Pancreas (tissue), 10 donors: Measurements from ENCODE around the gene CGN. TPM values are rescaled to one million over a fixed set of nuclear protein-coding genes. Genes with fewer than 3 reads are reported as not detected.
A peak's percentile ranks its signal among the peaks of the same experiment; 100 is the strongest.

ENCODE experiments used
- ATAC-seq, 4 donors: fragments of 200-7000 bp; cut with Tn5 transposase; one replicate each; pipeline versions ENCODE4 v1.8.0 to v1.9.1; 2020; ENCODE audit warnings: mild to moderate bottlenecking in 4 of 4, moderate library complexity in 4 of 4
- DNase-seq, 6 donors: peaks; one replicate each; pipeline ENCODE4 v3.0.0-alpha.2; 2020
- FAIRE-seq: peaks from 2 replicates; lab custom pipeline; 2012; peaks lifted over from hg19 to GRCh38; lab: Jason Lieb, UNC
- H3K27ac ChIP-seq, 4 donors: fragments of 200-600 bp; sonication (generic); 1 replicate in 3 of 4; 2 replicates in 1 of 4; pipeline versions ENCODE4 v1.5.0 to v1.8.0; 2020
- H3K27me3 ChIP-seq, 4 donors: fragments of 200-600 bp; one replicate each; pipeline ENCODE4 v1.8.0; 2021
- H3K36me3 ChIP-seq, 3 donors: fragments of 200-600 bp; sonication (generic) in 1 of 3; one replicate each; pipeline versions ENCODE4 v1.5.0 to v1.8.0; 2020 to 2021
- H3K4me1 ChIP-seq, 3 donors: fragments of 200-600 bp; one replicate each; pipeline ENCODE4 v1.8.0; 2021
- H3K4me3 ChIP-seq, 4 donors: fragments of 200-600 bp; sonication (generic) in 2 of 4; one replicate each; pipeline versions ENCODE4 v1.5.0 to v1.8.0; 2020 to 2021
- H3K9me3 ChIP-seq, 4 donors: fragments of 200-600 bp; one replicate each; pipeline ENCODE4 v1.8.0; 2021
- CTCF ChIP-seq, 4 donors: fragments of 200-600 bp; sonication (generic) in 3 of 4; IDR thresholded peaks; one replicate each; pipeline versions ENCODE4 v1.5.0 to v1.8.0; 2021; ENCODE audit warnings: antibody characterized with exemption in 4 of 4
- WGBS, 2 donors: extraction: QIAGEN DNeasy Blood & Tissue Kit; methylation state at CpG; one replicate each; pipeline ENCODE4 v1.1.7; 2013; 5-methylcytosine and 5-hydroxymethylcytosine counted together
- intact Hi-C, 3 donors: fragments of 100-400 bp; cut with DNase I; formaldehyde crosslinking; loops; one replicate each; pipeline versions ENCODE4 v1.11.1 to v1.14.2; 2022
- polyA plus RNA-seq, 2 donors: library from polyadenylated mRNA; stranded (reverse); fragments of 200-250 nt; gene quantifications; one replicate each; pipeline ENCODE4 v1.2.3, GENCODE V29; 2013
- total RNA-seq, 6 donors: library from RNA; stranded (reverse); fragmentation: NEBNext Ultra II Directional in 4 of 6; extraction: Animal tissue kit (Norgen Biotek cat#: 25700) in 4 of 6; gene quantifications; one replicate each; pipeline versions ENCODE4 v1.2.1 to v1.2.4, GENCODE V29; 2021 to 2023
- donor health status: healthy with polysubstance abuse.
- donor health status: DM: no; HTN: no; CAD: no; lungs with moderate emphysema.
- donor health status: DM: no; HTN: no; CAD: no.
- donor health status: control.
- donor health status: control.
- donor health status: Bipolar disorder and iron deficiency.
- donor health status: DM: yes; HTN: yes; CAD: no.
- donor health status: DM: no; HTN: no; CAD: no.
- donor health status: DM: no; HTN: no; CAD: no.
- donor health status: DM: yes; HTN: yes; CAD: no.

CGN gene
- total and polyA plus RNA-seq, 8 donors = 26.9 to 63.2 (median 40.3) TPM

- no peak for FAIRE-seq
Measured at GRCh38 chr1:151540021-151540981, 29.1 kb downstream of the CGN start, which contains the start of gene TUFT1. Gene TUFT1 (plus strand): TSS chr1:151540309. CDS start chr1:151540367, 58 bp downstream.

DNA sequence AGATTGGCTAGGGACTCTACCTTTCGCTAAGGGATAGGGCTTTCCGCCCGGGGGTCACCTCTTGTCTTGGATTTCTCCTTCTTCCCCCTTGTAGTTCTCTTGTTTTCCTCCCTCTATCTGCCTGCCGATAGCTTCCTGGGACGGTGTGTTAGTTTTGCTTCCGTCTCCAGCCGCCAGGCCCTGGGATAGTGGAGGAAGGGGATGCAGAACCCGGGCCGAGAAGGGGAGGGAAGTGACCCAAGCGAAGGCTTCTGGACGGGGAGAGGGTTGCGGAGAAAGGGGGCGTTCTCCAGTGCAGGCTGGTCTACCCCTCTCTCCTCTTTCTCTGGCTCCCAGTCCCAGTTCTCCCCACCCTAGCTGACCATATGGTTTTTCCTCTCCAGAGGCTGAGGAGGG is 29.8 kb downstream of the CGN start:
- peak; percentile 15 to 46 (median 29) for ATAC-seq
- H3K4me3 ChIP-seq = peak overlapping the region; percentile 37 to 80 (median 54)
- peaks cover 0 to 25% (median 3%) of the 10 kb centered on the region in 3 donors for H3K36me3 ChIP-seq
- intact Hi-C loops = no loop called here
- no peaks in the 10 kb centered on the region for H3K9me3 ChIP-seq
- FAIRE-seq = no peak
- no peak for TF ChIP-seq CTCF (IDR thresholded peaks at IDR 0.05)
- peak overlapping the region; percentile 72 to 95 (median 84) for H3K27ac ChIP-seq
- peaks cover 6 to 17% (median 12%) of the 10 kb centered on the region in 3 donors for H3K4me1 ChIP-seq
- peak in 5 of 6 donors; percentile 28 to 66 (median 39) for DNase-seq
- H3K27me3 ChIP-seq = no peaks in the 10 kb centered on the region
- WGBS, 2 donors = 3 to 7% methylated on average over 10 to 13 of the region's 13 CpGs

More at GRCh38 chr1:151540021-151540981, 29.1 kb downstream of the CGN start, which contains the start of gene TUFT1:
- Histone ChIP-seq H3K36me3 (peaks cover 0 to 32% (median 9%) of the 10 kb centered on the region in 3 donors), H3K4me3 (peak within 1 kb of the TSS; percentile 37 to 80 (median 54)), H3K27me3 (no peaks in the 10 kb centered on the region), H3K9me3 (no peaks in the 10 kb centered on the region), H3K27ac (peak within 1 kb of the TSS; percentile 72 to 95 (median 84)), H3K4me1 (peaks cover 6 to 17% (median 12%) of the 10 kb centered on the region in 3 donors)
- 1% methylated on average over 69 to 70 of the region's 70 CpGs for WGBS, 2 donors
- DNase-seq (peak; percentile 93 to 98 (median 96)), ATAC-seq (peak; percentile 87 to 94 (median 90))
- intact Hi-C loops = no loop called here
- no peak for TF ChIP-seq CTCF (IDR thresholded peaks at IDR 0.05)

DNA sequence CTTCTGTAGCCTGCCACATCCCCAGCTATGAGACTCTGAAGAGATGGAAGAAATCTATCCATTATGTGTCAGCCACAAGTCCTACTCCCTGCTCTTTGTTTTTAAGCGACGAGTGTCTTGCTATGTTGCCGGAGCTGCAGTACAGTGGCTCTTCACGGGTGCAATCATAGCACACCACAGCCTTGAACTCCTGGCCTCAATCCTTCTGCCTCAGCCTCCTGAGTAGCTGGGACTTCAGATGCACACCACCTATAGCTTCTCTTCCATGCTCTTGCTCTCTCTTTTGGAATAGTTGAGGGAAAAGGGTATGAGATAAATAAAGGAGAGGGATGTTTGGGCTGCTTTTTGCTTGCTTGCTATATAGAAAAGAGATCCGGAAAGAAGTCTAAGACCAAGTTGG is 30.6 kb downstream of the CGN start:
- WGBS, 2 donors = 21 to 25% methylated on average over 5 of the region's 5 CpGs
- H3K27ac ChIP-seq = peak overlapping the region in 2 of 4 donors; percentile 92 to 95
- no peaks in the 10 kb centered on the region for H3K27me3 ChIP-seq
- peaks cover 6 to 18% (median 12%) of the 10 kb centered on the region in 3 donors for H3K4me1 ChIP-seq
- no peak for DNase-seq
- H3K4me3 ChIP-seq = peak overlapping the region; percentile 37 to 80 (median 54)
- H3K9me3 ChIP-seq = no peaks in the 10 kb centered on the region
- ATAC-seq = no peak
- no peak for TF ChIP-seq CTCF (IDR thresholded peaks at IDR 0.05)
- peaks cover 0 to 18% (median 3%) of the 10 kb centered on the region in 3 donors for H3K36me3 ChIP-seq
- intact Hi-C loops = no loop called here
- FAIRE-seq = no peak

GRCh38 chr1:151542710-151543129 is 31.5 kb downstream of the CGN start:
- Histone ChIP-seq H3K4me1 (peaks cover 6 to 27% (median 12%) of the 10 kb centered on the region in 3 donors), H3K36me3 (peaks cover 0 to 8% (median 1%) of the 10 kb centered on the region in 3 donors), H3K27ac (no peak overlapping the region), H3K9me3 (no peaks in the 10 kb centered on the region), H3K27me3 (no peaks in the 10 kb centered on the region), H3K4me3 (no peak overlapping the region)
- WGBS, 2 donors = 31% methylated on average over 3 of the region's 3 CpGs
- no peak for TF ChIP-seq CTCF (IDR thresholded peaks at IDR 0.05)
- intact Hi-C loops = no loop called here
- DNase-seq (no peak), ATAC-seq (no peak), FAIRE-seq (no peak)
